Neuronal stem cell (in vitro differentiated cells): Measurements from ENCODE around the gene VEZT.

ENCODE experiments used
- DNase-seq: peaks from one replicate; pipeline ENCODE4 v3.0.0-alpha.2; 2013; ENCODE audit warnings: low spot score
- H2AFZ ChIP-seq: one replicate; pipeline ENCODE4 v1.6.1; 2013; ENCODE audit warnings: mild to moderate bottlenecking, low read length, inconsistent platforms
- H2AK5ac ChIP-seq: 2 replicates; pipeline ENCODE4 v1.6.1; 2013; ENCODE audit warnings: low read depth, mild to moderate bottlenecking, inconsistent platforms, low read length, moderate library complexity, mixed read lengths
- H2BK120ac ChIP-seq: 2 replicates; pipeline ENCODE4 v1.6.1; 2013; ENCODE audit warnings: low read depth, mild to moderate bottlenecking, inconsistent platforms, low read length, moderate library complexity, mixed read lengths
- H2BK12ac ChIP-seq: one replicate; pipeline ENCODE4 v1.6.1; 2013; ENCODE audit warnings: low read length, inconsistent platforms
- H2BK15ac ChIP-seq: 2 replicates; pipeline ENCODE4 v1.6.1; 2013; ENCODE audit warnings: mild to moderate bottlenecking, low read length, inconsistent platforms, mixed read lengths
- H2BK5ac ChIP-seq: one replicate; pipeline ENCODE4 v1.6.1; 2013; ENCODE audit warnings: inconsistent platforms, mild to moderate bottlenecking, low read length, moderate library complexity
- H3K14ac ChIP-seq: one replicate; pipeline ENCODE4 v1.6.1; 2013; ENCODE audit warnings: low read length, inconsistent platforms
- H3K18ac ChIP-seq: 2 replicates; pipeline ENCODE4 v1.6.1; 2013; ENCODE audit warnings: low read length, inconsistent platforms
- H3K23ac ChIP-seq: 2 replicates; pipeline ENCODE4 v1.6.1; 2013; ENCODE audit warnings: low read depth, mild to moderate bottlenecking, mixed read lengths, low read length, inconsistent platforms; ENCODE audit not compliant: poor library complexity
- H3K27ac ChIP-seq: replicated peaks from 3 replicates; pipeline ENCODE4 v1.5.1; 2013; ENCODE audit warnings: low read length, inconsistent platforms
- H3K27me3 ChIP-seq, 3 experiments: 2 replicates each; pipeline ENCODE4 v1.6.1; 2013; ENCODE audit warnings: low read length in 3 of 3, mild to moderate bottlenecking in 2 of 3, inconsistent platforms in 1 of 3, low read depth in 1 of 3, mixed read lengths in 1 of 3, moderate library complexity in 1 of 3; ENCODE audit not compliant: control insufficient read depth in 3 of 3, insufficient read depth in 3 of 3
- H3K36me3 ChIP-seq, 2 donors: replicated peaks in 1 of 2; 2 replicates each; pipeline ENCODE4 v1.6.1; 2013; ENCODE audit warnings: low read length in 2 of 2; ENCODE audit not compliant: control insufficient read depth in 2 of 2, insufficient read depth in 2 of 2
- H3K4ac ChIP-seq: 2 replicates; pipeline ENCODE4 v1.6.1; 2013; ENCODE audit warnings: inconsistent platforms, mild to moderate bottlenecking, low read length, moderate library complexity
- H3K4me1 ChIP-seq, 2 donors: 1 replicate in 1 of 2; 2 replicates in 1 of 2; pipeline ENCODE4 v1.6.1; 2013; ENCODE audit warnings: low read length in 2 of 2, low read depth in 1 of 2; ENCODE audit not compliant: control insufficient read depth in 2 of 2, insufficient read depth in 1 of 2
- H3K4me2 ChIP-seq: one replicate; pipeline ENCODE4 v1.6.1; 2013; ENCODE audit warnings: mild to moderate bottlenecking, low read length, inconsistent platforms; ENCODE audit not compliant: insufficient read depth, poor library complexity, severe bottlenecking
- H3K4me3 ChIP-seq, 2 donors: 2 replicates each; pipeline ENCODE4 v1.5.1; 2013; ENCODE audit warnings: low read length in 2 of 2, mild to moderate bottlenecking in 2 of 2, inconsistent platforms in 1 of 2, moderate library complexity in 1 of 2
- H3K79me1 ChIP-seq: one replicate; pipeline ENCODE4 v1.6.1; 2013; ENCODE audit warnings: low read depth, mild to moderate bottlenecking, inconsistent platforms, low read length, moderate library complexity
- H3K9ac ChIP-seq: one replicate; pipeline ENCODE4 v1.6.1; 2013; ENCODE audit warnings: mild to moderate bottlenecking, low read depth, low read length, inconsistent platforms; ENCODE audit not compliant: poor library complexity
- H3K9me3 ChIP-seq, 2 donors: replicated peaks in 1 of 2; 2 replicates each; pipeline versions ENCODE3 to v1.6.1; 2013; ENCODE audit warnings: low read length in 2 of 2, mild to moderate bottlenecking in 2 of 2, inconsistent platforms in 1 of 2, low read depth in 1 of 2, mixed read lengths in 1 of 2, moderate library complexity in 1 of 2; ENCODE audit not compliant: control insufficient read depth in 2 of 2, insufficient read depth in 1 of 2
- H4K8ac ChIP-seq: one replicate; pipeline ENCODE4 v1.6.1; 2013; ENCODE audit warnings: low read depth, mild to moderate bottlenecking, inconsistent platforms, low read length, moderate library complexity
- H4K91ac ChIP-seq: one replicate; pipeline ENCODE4 v1.6.1; 2013; ENCODE audit warnings: low read length, low read depth, mild to moderate bottlenecking, inconsistent platforms; ENCODE audit not compliant: poor library complexity
- WGBS, 2 donors: extraction: QIAGEN DNeasy Blood & Tissue Kit; methylation state at CpG; one replicate each; pipeline ENCODE4 v1.1.7; 2013; ENCODE audit warnings: missing lambda C conversion rate in 2 of 2, mixed read lengths in 1 of 2; ENCODE audit not compliant: insufficient read length in 2 of 2, insufficient replicate concordance in 1 of 2; ENCODE audit errors: extremely low coverage in 2 of 2; 5-methylcytosine and 5-hydroxymethylcytosine counted together

VEZT gene

DNA sequence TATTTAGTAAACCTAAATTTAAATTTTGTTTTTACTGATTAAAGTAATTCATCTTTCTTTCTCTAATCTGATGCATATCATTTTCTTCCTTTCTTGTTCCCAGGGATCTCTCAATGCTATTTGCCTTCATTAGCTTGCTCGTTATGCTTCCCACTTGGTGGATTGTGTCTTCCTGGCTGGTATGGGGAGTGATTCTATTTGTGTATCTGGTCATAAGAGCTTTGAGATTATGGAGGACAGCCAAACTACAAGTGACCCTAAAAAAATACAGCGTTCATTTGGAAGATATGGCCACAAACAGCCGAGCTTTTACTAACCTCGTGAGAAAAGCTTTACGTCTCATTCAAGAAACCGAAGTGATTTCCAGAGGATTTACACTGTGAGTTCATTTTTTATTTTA is 48.6 kb downstream of the VEZT start:
- no peak overlapping the region for H3K23ac ChIP-seq
- no peak overlapping the region for H3K14ac ChIP-seq
- no peak overlapping the region for H4K8ac ChIP-seq
- H3K4me3 ChIP-seq = no peak overlapping the region
- no peak overlapping the region for H3K27ac ChIP-seq
- no peak overlapping the region for H3K9ac ChIP-seq
- H2AK5ac ChIP-seq = no peak overlapping the region
- no peak overlapping the region for H2BK12ac ChIP-seq
- WGBS, 2 donors = no CpG with 5 or more reads among the region's 6 CpGs
- H2AFZ ChIP-seq = no peak overlapping the region
- peaks cover 0 to 2% of the 10 kb centered on the region in 2 donors for H3K9me3 ChIP-seq
- DNase-seq = no peak
- no peaks in the 10 kb centered on the region for H3K79me1 ChIP-seq
- H3K27me3 ChIP-seq = no peaks in the 10 kb centered on the region
- no peak overlapping the region for H3K18ac ChIP-seq
- no peak overlapping the region for H2BK120ac ChIP-seq
- no peak overlapping the region for H3K4ac ChIP-seq
- H3K4me1 ChIP-seq = no peaks in the 10 kb centered on the region
- H4K91ac ChIP-seq = no peak overlapping the region
- H3K36me3 ChIP-seq = peaks cover 20 to 97% of the 10 kb centered on the region in 2 donors
- no peak overlapping the region for H2BK15ac ChIP-seq
- no peak overlapping the region for H3K4me2 ChIP-seq
- H2BK5ac ChIP-seq = no peak overlapping the region

DNA sequence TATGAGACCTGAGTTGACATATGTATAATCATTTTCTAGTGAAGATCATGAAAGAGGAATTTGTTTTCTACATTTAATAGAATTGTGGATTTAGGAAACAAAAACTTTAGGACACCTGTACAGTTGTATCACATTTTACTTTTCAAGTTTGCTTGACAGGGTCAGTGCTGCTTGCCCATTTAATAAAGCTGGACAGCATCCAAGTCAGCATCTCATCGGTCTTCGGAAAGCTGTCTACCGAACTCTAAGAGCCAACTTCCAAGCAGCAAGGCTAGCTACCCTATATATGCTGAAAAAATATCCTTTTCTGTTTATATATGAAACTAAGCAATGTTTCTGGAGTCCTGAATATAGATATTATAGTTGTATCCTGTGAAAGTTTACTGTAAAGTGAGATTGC is 52.3 kb downstream of the VEZT start:
- H3K4me3 ChIP-seq = no peak overlapping the region
- no peak overlapping the region for H3K18ac ChIP-seq
- no peak overlapping the region for H3K14ac ChIP-seq
- H2BK120ac ChIP-seq = no peak overlapping the region
- no peak overlapping the region for H3K23ac ChIP-seq
- no peak overlapping the region for H3K4me2 ChIP-seq
- no peak overlapping the region for H2BK12ac ChIP-seq
- no peak overlapping the region for H2BK5ac ChIP-seq
- no CpG with 5 or more reads among the region's 3 CpGs for WGBS, 2 donors
- no peaks in the 10 kb centered on the region for H3K4me1 ChIP-seq
- no peak overlapping the region for H2AFZ ChIP-seq
- no peak overlapping the region for H3K4ac ChIP-seq
- no peaks in the 10 kb centered on the region for H3K79me1 ChIP-seq
- peaks cover 23 to 98% of the 10 kb centered on the region in 2 donors for H3K36me3 ChIP-seq
- no peaks in the 10 kb centered on the region for H3K27me3 ChIP-seq
- no peak overlapping the region for H3K9ac ChIP-seq
- H4K91ac ChIP-seq = no peak overlapping the region
- H3K27ac ChIP-seq = no peak overlapping the region
- no peak overlapping the region for H2AK5ac ChIP-seq
- H4K8ac ChIP-seq = no peak overlapping the region
- DNase-seq = no peak
- no peak overlapping the region for H2BK15ac ChIP-seq
- H3K9me3 ChIP-seq = peaks cover 0 to 2% of the 10 kb centered on the region in 2 donors

DNA sequence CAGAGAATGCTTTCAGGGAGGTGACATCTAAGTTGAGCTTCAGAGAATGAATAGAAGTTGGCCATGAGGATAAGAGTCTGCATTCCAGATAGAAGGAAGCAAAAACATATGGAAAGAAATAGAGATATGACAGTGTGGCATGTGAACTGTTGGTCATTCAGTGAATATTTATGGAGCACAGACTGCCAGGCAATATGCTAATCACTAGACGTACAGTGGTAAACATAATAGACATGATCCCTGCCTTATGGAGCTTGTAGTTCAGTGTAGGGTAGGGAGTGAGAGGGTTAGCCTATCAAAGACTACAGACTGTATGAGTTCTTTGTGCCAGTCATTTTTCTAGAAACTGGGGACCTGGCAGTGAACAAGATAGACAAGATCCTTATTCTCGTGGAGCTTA is 53.9 kb downstream of the VEZT start:
- Histone ChIP-seq H3K4ac (no peak overlapping the region), H3K27me3 (no peaks in the 10 kb centered on the region), H3K18ac (no peak overlapping the region), H3K79me1 (no peaks in the 10 kb centered on the region), H2AFZ (no peak overlapping the region), H3K27ac (no peak overlapping the region), H2BK120ac (no peak overlapping the region), H3K4me3 (no peak overlapping the region), H3K14ac (no peak overlapping the region), H3K9ac (no peak overlapping the region), H2AK5ac (no peak overlapping the region), H2BK12ac (no peak overlapping the region), H4K91ac (no peak overlapping the region), H3K9me3 (no peaks in the 10 kb centered on the region), H3K36me3 (peaks cover 18 to 98% of the 10 kb centered on the region in 2 donors), H3K4me2 (no peak overlapping the region), H4K8ac (no peak overlapping the region), H2BK15ac (no peak overlapping the region), H2BK5ac (no peak overlapping the region), H3K4me1 (no peaks in the 10 kb centered on the region), H3K23ac (no peak overlapping the region)
- no peak for DNase-seq
- no CpG with 5 or more reads among the region's 2 CpGs for WGBS, 2 donors

DNA sequence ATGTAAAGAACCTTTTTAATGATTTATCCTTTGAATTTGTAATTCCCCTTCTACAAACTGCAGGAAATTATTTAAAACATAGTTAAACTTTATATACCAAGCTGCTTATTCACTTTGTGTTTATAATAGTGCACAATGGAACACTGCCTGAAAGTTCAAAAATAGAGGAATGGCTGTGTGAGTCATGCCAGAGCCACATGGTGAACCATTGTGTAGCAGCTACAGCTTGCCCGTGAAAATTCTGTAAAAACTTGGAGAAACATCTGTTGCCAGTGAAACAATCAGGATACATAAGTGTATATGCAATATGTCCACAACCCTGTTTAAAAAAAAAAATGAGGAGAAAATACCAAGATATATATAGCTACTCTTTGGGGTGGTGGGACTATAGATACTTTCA is 59.5 kb downstream of the VEZT start:
- no CpG with 5 or more reads among the region's 1 CpG for WGBS, 2 donors
- Histone ChIP-seq H2BK5ac (no peak overlapping the region), H3K4ac (no peak overlapping the region), H2BK15ac (no peak overlapping the region), H3K18ac (no peak overlapping the region), H3K4me3 (no peak overlapping the region), H3K27ac (no peak overlapping the region), H2AFZ (no peak overlapping the region), H3K79me1 (no peaks in the 10 kb centered on the region), H3K36me3 (peaks cover 9 to 99% of the 10 kb centered on the region in 2 donors), H3K9ac (no peak overlapping the region), H2BK120ac (no peak overlapping the region), H3K9me3 (no peaks in the 10 kb centered on the region), H3K14ac (no peak overlapping the region), H3K4me1 (no peaks in the 10 kb centered on the region), H2BK12ac (no peak overlapping the region), H4K8ac (no peak overlapping the region), H2AK5ac (no peak overlapping the region), H3K27me3 (no peaks in the 10 kb centered on the region), H3K4me2 (no peak overlapping the region), H3K23ac (no peak overlapping the region), H4K91ac (no peak overlapping the region)
- DNase-seq = no peak
